Measurements from ENCODE around the gene MMP17. TPM values are rescaled to one million over a fixed set of nuclear protein-coding genes. Genes with fewer than 3 reads are reported as not detected.

The MMP17 gene
- polyA plus RNA-seq, 3 donors, result 2.8 to 78.3 (median 3.0) TPM

- WGBS (ENCODE audit: insufficient coverage), result over 99% methylated on average over 9 of the region's 10 CpGs
- Histone ChIP-seq H2AFZ (ENCODE audit: insufficient read depth, low read depth, low read length, poor library complexity, severe bottlenecking) (no peak overlapping the region), H3K27ac (ENCODE audit: low read depth in 1 of 2, low read length in 2 of 2) (no peak overlapping the region), H3K79me2 (ENCODE audit: insufficient read depth, low read length) (no peaks in the 10 kb centered on the region), H3K36me3 (replicated peaks in 1 of 2; ENCODE audit: control insufficient read depth in 1 of 2, insufficient read depth in 2 of 2, low read length in 2 of 2) (peaks cover 67 to 94% of the 10 kb centered on the region in 2 donors), H3K4me2 (replicated peaks; ENCODE audit: extremely low read depth, low read length, poor library complexity, severe bottlenecking) (no peak overlapping the region), H3K9ac (ENCODE audit: insufficient read depth, low read length, poor library complexity, severe bottlenecking) (no peak overlapping the region), H3K4me3 (replicated peaks in 1 of 3; ENCODE audit: low read depth in 2 of 3, low read length in 3 of 3) (no peak overlapping the region), H3K27me3 (ENCODE audit: control insufficient read depth in 2 of 2, insufficient read depth in 2 of 2, low read length in 2 of 2) (no peaks in the 10 kb centered on the region), H3K9me3 (replicated peaks in 1 of 2; ENCODE audit: control insufficient read depth in 1 of 2, insufficient read depth in 1 of 2, low read length in 2 of 2) (no peaks in the 10 kb centered on the region), H3K4me1 (ENCODE audit: control insufficient read depth in 1 of 2, insufficient read depth in 2 of 2, low read length in 2 of 2) (peaks cover 0 to 2% of the 10 kb centered on the region in 2 donors), H4K20me1 (ENCODE audit: insufficient read depth, low read length) (no peaks in the 10 kb centered on the region)
- H3K4me1 Mint-ChIP-seq, result peaks cover 10% of the 10 kb centered on the region
- TF ChIP-seq, protein P1, sequence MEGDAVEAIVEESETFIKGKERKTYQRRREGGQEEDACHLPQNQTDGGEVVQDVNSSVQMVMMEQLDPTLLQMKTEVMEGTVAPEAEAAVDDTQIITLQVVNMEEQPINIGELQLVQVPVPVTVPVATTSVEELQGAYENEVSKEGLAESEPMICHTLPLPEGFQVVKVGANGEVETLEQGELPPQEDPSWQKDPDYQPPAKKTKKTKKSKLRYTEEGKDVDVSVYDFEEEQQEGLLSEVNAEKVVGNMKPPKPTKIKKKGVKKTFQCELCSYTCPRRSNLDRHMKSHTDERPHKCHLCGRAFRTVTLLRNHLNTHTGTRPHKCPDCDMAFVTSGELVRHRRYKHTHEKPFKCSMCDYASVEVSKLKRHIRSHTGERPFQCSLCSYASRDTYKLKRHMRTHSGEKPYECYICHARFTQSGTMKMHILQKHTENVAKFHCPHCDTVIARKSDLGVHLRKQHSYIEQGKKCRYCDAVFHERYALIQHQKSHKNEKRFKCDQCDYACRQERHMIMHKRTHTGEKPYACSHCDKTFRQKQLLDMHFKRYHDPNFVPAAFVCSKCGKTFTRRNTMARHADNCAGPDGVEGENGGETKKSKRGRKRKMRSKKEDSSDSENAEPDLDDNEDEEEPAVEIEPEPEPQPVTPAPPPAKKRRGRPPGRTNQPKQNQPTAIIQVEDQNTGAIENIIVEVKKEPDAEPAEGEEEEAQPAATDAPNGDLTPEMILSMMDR (IDR thresholded peaks at IDR 0.05), result no peak
- H3K27me3 Mint-ChIP-seq (ENCODE audit: low read depth in 3 of 3), result peaks cover 0 to 2% (median 0%) of the 10 kb centered on the region in 3 donors
- H3K36me3 Mint-ChIP-seq, result peaks cover 80 to 94% of the 10 kb centered on the region in 2 donors
- no peak overlapping the region for H3K4me3 Mint-ChIP-seq
- DNase-seq, result no peak
- H3K9me3 Mint-ChIP-seq, result peaks cover 0 to 11% (median 0%) of the 10 kb centered on the region in 7 donors
- intact Hi-C loops (cut with micrococcal nuclease), result no loop called here
- H3K27ac Mint-ChIP-seq, result no peak overlapping the region
Observed at GRCh38 chr12:131794573-131794972, 33.6 kb upstream of the MMP17 start.

DNA sequence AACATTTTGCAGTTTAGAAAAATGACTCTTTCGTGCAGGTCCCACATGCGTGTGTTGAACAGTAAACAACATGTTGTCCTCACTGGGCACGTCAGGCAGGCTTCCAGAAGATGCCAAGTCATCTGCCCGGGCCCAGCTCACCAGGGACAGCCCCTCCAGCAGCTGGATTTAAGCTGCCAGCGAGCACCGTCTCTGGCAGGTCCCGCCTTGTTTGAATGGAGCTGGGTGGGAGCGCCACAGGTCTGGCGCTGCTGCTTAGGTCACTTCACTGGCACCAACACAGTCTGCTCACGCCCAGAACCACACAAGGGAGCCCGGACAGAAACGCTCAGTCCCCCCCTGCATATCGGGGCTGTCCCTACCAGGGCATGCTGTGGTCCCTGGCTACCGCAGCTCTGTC, 33.1 kb upstream of the MMP17 start:
- 94% methylated on average over 13 of the region's 14 CpGs for WGBS (ENCODE audit: insufficient coverage)
- peaks cover 67 to 94% of the 10 kb centered on the region in 2 donors for H3K36me3 ChIP-seq (replicated peaks in 1 of 2; ENCODE audit: control insufficient read depth in 1 of 2, insufficient read depth in 2 of 2, low read length in 2 of 2)
- H3K4me3 Mint-ChIP-seq, result no peak overlapping the region
- no peak overlapping the region for H2AFZ ChIP-seq (ENCODE audit: insufficient read depth, low read depth, low read length, poor library complexity, severe bottlenecking)
- H3K79me2 ChIP-seq (ENCODE audit: insufficient read depth, low read length), result no peaks in the 10 kb centered on the region
- H3K27ac ChIP-seq (ENCODE audit: low read depth in 1 of 2, low read length in 2 of 2), result no peak overlapping the region
- H3K4me2 ChIP-seq (replicated peaks; ENCODE audit: extremely low read depth, low read length, poor library complexity, severe bottlenecking), result no peak overlapping the region
- H3K9me3 ChIP-seq (replicated peaks in 1 of 2; ENCODE audit: control insufficient read depth in 1 of 2, insufficient read depth in 1 of 2, low read length in 2 of 2), result no peaks in the 10 kb centered on the region
- H3K4me1 ChIP-seq (ENCODE audit: control insufficient read depth in 1 of 2, insufficient read depth in 2 of 2, low read length in 2 of 2), result peaks cover 0 to 2% of the 10 kb centered on the region in 2 donors
- H3K27ac Mint-ChIP-seq, result no peak overlapping the region
- no peak overlapping the region for H3K4me3 ChIP-seq (replicated peaks in 1 of 3; ENCODE audit: low read depth in 2 of 3, low read length in 3 of 3)
- H3K27me3 ChIP-seq (ENCODE audit: control insufficient read depth in 2 of 2, insufficient read depth in 2 of 2, low read length in 2 of 2), result no peaks in the 10 kb centered on the region
- intact Hi-C loops (cut with micrococcal nuclease), result no loop called here
- H3K9me3 Mint-ChIP-seq, result peaks cover 0 to 8% (median 0%) of the 10 kb centered on the region in 7 donors
- H3K27me3 Mint-ChIP-seq (ENCODE audit: low read depth in 3 of 3), result peaks cover 0 to 2% (median 0%) of the 10 kb centered on the region in 3 donors
- H3K4me1 Mint-ChIP-seq, result peaks cover 10% of the 10 kb centered on the region
- H3K9ac ChIP-seq (ENCODE audit: insufficient read depth, low read length, poor library complexity, severe bottlenecking), result no peak overlapping the region
- H4K20me1 ChIP-seq (ENCODE audit: insufficient read depth, low read length), result no peaks in the 10 kb centered on the region
- no peak for DNase-seq
- TF ChIP-seq, protein P1 (IDR thresholded peaks at IDR 0.05), result no peak
- H3K36me3 Mint-ChIP-seq, result peaks cover 80 to 94% of the 10 kb centered on the region in 2 donors
